ENCODE measurements around the gene SDCBP2. TPM values are rescaled to one million over a fixed set of nuclear protein-coding genes. Genes with fewer than 3 reads are reported as not detected.

SDCBP2 gene
- total and polyA plus RNA-seq, 2 of the 13 experiments (the other 11 are each of a cell fraction or from before 2014, with no cell fraction given), result 1.2 to 2.4 TPM

DNA sequence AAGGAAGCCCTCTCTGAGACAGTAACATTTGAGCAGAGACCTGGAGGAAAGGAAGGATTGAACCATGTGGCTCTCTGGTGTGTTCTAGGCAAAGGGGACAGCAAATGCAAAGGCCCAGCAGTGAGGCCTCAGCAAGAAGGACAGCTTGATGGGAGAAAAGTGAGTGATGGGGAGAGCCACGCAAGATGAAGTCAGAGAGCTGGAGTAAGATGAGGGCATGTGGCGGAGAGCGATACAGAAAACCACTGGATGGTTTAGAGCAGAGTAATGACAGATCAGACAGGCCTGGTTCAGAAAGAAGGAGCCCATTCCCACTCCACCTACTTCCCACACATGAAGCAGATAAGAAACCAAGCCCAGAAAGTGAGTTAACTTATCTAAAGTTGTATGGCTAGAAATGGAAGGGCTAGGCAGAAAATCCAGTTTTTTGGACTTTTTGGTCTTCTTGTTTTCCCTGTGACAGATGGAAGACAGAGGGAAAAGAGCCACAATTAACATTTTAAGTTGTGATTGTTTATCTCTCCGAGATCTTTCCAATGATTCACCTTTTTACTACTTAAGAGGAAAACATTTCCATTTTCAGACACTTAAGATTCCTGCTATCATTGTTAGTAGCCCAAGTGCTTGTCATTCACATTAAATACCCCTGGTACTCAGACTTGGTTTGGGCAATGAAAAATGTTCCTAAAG, 63.6 kb downstream of the SDCBP2 start (continued):
- TF ChIP-seq ZSCAN9 (CRISPR knock-in tag; IDR thresholded peaks at IDR 0.05; ENCODE audit: borderline replicate concordance), result no peak

DNA sequence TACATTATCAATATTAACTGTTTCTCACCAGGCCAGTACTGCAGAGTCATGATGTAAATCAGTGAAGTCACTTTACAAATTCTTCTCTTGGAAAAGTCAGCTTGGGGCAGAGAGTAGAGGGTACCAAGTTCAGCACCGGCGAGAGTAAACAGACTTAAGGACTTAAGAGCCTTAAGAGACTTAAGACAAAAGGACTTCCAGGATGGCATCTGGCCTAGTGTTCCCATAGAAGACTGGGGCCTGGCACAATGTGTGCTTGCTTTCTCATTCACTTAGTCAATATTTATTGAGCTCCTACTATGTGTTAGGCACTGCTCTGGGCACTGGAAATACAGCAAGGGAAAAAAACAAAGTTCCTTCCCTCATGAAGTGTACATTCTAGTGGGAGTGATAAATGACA, 64.2 kb downstream of the SDCBP2 start:
- Histone ChIP-seq H3K79me2 (ENCODE audit: insufficient read depth, low read length) (no peaks in the 10 kb centered on the region), H3K9me3 (ENCODE audit: low read length) (no peaks in the 10 kb centered on the region), H3K4me1 (ENCODE audit: insufficient read depth, low read length) (no peaks in the 10 kb centered on the region; the same call in 1 of the 2 replicates), H3K27ac (ENCODE audit: extremely low read length, insufficient read depth, low read length) (no peak overlapping the region), H3K27me3 (ENCODE audit: control insufficient read depth in 1 of 2, insufficient read depth in 2 of 2, low read length in 2 of 2) (peaks cover 16 to 48% of the 10 kb centered on the region in 2 experiments), H2AFZ (ENCODE audit: low read length) (no peak overlapping the region), H3K9ac (ENCODE audit: insufficient read depth, low read depth, low read length) (no peak overlapping the region), H4K20me1 (ENCODE audit: insufficient read depth, low read length) (no peaks in the 10 kb centered on the region), H3K4me2 (ENCODE audit: low read depth, low read length) (no peak overlapping the region), H3K4me3 (replicated peaks in 1 of 3; ENCODE audit: insufficient read depth in 1 of 3, low read depth in 2 of 3, low read length in 3 of 3) (no peak overlapping the region), H3K36me3 (replicated peaks in 1 of 2; ENCODE audit: control insufficient read depth in 1 of 2, insufficient read depth in 2 of 2, low read length in 2 of 2) (no peaks in the 10 kb centered on the region)
- TF ChIP-seq NCOR1 (IDR thresholded peaks at IDR 0.05; ENCODE audit: borderline replicate concordance, low read length) (no peak), SAFB2 (CRISPR knock-in tag; IDR thresholded peaks at IDR 0.05; ENCODE audit: borderline replicate concordance, low read depth) (no peak), ZNF639 (CRISPR knock-in tag; conservative IDR thresholded peaks at IDR 0.05) (no peak), TAF15 (IDR thresholded peaks at IDR 0.05; ENCODE audit: low read depth, low read length, poor library complexity, severe bottlenecking) (no peak), ZNF10 (CRISPR knock-in tag; IDR thresholded peaks at IDR 0.05; ENCODE audit: borderline replicate concordance, low read depth) (no peak), RFX5 (IDR thresholded peaks at IDR 0.05; ENCODE audit: low read depth, low read length) (no peak), FOXP1 (IDR thresholded peaks at IDR 0.05) (no peak), FOXP1 (CRISPR knock-in tag; IDR thresholded peaks at IDR 0.05) (no peak), ZNF331 (CRISPR knock-in tag; IDR thresholded peaks at IDR 0.05) (no peak), POLR2AphosphoS5 (IDR thresholded peaks at IDR 0.05; ENCODE audit: low read depth, low read length) (no peak), ZNF550 (CRISPR knock-in tag; IDR thresholded peaks at IDR 0.05; ENCODE audit: borderline replicate concordance) (no peak), PRDM15 (CRISPR knock-in tag; IDR thresholded peaks at IDR 0.05) (no peak), HNRNPL (IDR thresholded peaks at IDR 0.05; ENCODE audit: low read depth, low read length) (no peak), FOXM1 (CRISPR knock-in tag; IDR thresholded peaks at IDR 0.05) (no peak), RBM39 (IDR thresholded peaks at IDR 0.05; ENCODE audit: low read depth, low read length, poor library complexity, severe bottlenecking) (no peak), TBX2 (CRISPR knock-in tag; IDR thresholded peaks at IDR 0.05; ENCODE audit: borderline replicate concordance) (no peak)
- TF ChIP-seq, protein P1, sequence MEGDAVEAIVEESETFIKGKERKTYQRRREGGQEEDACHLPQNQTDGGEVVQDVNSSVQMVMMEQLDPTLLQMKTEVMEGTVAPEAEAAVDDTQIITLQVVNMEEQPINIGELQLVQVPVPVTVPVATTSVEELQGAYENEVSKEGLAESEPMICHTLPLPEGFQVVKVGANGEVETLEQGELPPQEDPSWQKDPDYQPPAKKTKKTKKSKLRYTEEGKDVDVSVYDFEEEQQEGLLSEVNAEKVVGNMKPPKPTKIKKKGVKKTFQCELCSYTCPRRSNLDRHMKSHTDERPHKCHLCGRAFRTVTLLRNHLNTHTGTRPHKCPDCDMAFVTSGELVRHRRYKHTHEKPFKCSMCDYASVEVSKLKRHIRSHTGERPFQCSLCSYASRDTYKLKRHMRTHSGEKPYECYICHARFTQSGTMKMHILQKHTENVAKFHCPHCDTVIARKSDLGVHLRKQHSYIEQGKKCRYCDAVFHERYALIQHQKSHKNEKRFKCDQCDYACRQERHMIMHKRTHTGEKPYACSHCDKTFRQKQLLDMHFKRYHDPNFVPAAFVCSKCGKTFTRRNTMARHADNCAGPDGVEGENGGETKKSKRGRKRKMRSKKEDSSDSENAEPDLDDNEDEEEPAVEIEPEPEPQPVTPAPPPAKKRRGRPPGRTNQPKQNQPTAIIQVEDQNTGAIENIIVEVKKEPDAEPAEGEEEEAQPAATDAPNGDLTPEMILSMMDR (CRISPR knock-in tag; IDR thresholded peaks at IDR 0.05), result no peak
- no peak for FAIRE-seq
- 64% methylated on average over 2 of the region's 2 CpGs for WGBS (ENCODE audit: low lambda C conversion rate)
- BruUV-seq (replicated peaks), result no TSS peak
- ChIA-PET POLR2A (no interaction called here), CTCF (ENCODE audit: low intra/inter-chr PET ratio, low total read pairs) (no interaction called here)
- intact Hi-C loops (cut with micrococcal nuclease; ENCODE audit: unreplicated experiment) (no loop called here), in situ Hi-C loops (cut with HindIII; ENCODE audit: extremely low pct_ligation_motif_present, low pct_unique_long_range_greater_than_20kb) (no loop called here)
- ATAC-seq, result no peak
- no peak for DNase-seq (ENCODE audit: low spot score)
